ENCODE measurements around the gene PTPRO. TPM values are rescaled to one million over a fixed set of nuclear protein-coding genes. Genes with fewer than 3 reads are reported as not detected.

The PTPRO gene
- total and polyA plus RNA-seq, 4 donors: 0.31 to 3.3 (median 1.1) TPM

- no peak for TF ChIP-seq REST (IDR thresholded peaks at IDR 0.05)
- no peak for TF ChIP-seq NR2F2 (IDR thresholded peaks at IDR 0.05)
- TF ChIP-seq EGR1 (IDR thresholded peaks at IDR 0.05; ENCODE audit: low read depth in 2 of 2): no peak
- no peak for TF ChIP-seq JUND (IDR thresholded peaks at IDR 0.05)
- TF ChIP-seq, protein P1, sequence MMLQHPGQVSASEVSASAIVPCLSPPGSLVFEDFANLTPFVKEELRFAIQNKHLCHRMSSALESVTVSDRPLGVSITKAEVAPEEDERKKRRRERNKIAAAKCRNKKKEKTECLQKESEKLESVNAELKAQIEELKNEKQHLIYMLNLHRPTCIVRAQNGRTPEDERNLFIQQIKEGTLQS (IDR thresholded peaks at IDR 0.05): no peak
- TF ChIP-seq, protein P2, sequence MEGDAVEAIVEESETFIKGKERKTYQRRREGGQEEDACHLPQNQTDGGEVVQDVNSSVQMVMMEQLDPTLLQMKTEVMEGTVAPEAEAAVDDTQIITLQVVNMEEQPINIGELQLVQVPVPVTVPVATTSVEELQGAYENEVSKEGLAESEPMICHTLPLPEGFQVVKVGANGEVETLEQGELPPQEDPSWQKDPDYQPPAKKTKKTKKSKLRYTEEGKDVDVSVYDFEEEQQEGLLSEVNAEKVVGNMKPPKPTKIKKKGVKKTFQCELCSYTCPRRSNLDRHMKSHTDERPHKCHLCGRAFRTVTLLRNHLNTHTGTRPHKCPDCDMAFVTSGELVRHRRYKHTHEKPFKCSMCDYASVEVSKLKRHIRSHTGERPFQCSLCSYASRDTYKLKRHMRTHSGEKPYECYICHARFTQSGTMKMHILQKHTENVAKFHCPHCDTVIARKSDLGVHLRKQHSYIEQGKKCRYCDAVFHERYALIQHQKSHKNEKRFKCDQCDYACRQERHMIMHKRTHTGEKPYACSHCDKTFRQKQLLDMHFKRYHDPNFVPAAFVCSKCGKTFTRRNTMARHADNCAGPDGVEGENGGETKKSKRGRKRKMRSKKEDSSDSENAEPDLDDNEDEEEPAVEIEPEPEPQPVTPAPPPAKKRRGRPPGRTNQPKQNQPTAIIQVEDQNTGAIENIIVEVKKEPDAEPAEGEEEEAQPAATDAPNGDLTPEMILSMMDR (IDR thresholded peaks at IDR 0.05; ENCODE audit: low read depth, low read length, missing input control): no peak
- no peak for TF ChIP-seq SP1 (IDR thresholded peaks at IDR 0.05)
- no peak for TF ChIP-seq RAD21 (IDR thresholded peaks at IDR 0.05)
- no peak for TF ChIP-seq RXRA (IDR thresholded peaks at IDR 0.05)
- no peak for TF ChIP-seq FOXA1 (IDR thresholded peaks at IDR 0.05)
- TF ChIP-seq HNF4G (IDR thresholded peaks at IDR 0.05): no peak
- TF ChIP-seq TAF1 (conservative IDR thresholded peaks at IDR 0.05): no peak
- TF ChIP-seq YY1 (IDR thresholded peaks at IDR 0.05): no peak
- TF ChIP-seq, protein P3, sequence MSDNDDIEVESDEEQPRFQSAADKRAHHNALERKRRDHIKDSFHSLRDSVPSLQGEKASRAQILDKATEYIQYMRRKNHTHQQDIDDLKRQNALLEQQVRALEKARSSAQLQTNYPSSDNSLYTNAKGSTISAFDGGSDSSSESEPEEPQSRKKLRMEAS (IDR thresholded peaks at IDR 0.05): no peak
- TF ChIP-seq, protein P4, sequence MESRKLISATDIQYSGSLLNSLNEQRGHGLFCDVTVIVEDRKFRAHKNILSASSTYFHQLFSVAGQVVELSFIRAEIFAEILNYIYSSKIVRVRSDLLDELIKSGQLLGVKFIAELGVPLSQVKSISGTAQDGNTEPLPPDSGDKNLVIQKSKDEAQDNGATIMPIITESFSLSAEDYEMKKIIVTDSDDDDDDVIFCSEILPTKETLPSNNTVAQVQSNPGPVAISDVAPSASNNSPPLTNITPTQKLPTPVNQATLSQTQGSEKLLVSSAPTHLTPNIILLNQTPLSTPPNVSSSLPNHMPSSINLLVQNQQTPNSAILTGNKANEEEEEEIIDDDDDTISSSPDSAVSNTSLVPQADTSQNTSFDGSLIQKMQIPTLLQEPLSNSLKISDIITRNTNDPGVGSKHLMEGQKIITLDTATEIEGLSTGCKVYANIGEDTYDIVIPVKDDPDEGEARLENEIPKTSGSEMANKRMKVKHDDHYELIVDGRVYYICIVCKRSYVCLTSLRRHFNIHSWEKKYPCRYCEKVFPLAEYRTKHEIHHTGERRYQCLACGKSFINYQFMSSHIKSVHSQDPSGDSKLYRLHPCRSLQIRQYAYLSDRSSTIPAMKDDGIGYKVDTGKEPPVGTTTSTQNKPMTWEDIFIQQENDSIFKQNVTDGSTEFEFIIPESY (IDR thresholded peaks at IDR 0.05): no peak
- no peak for TF ChIP-seq GABPA (IDR thresholded peaks at IDR 0.05 in 1 of 2, conservative IDR thresholded peaks at IDR 0.05 in 1 of 2)
- no peak for TF ChIP-seq HNF4A (conservative IDR thresholded peaks at IDR 0.05)
- DNase-seq (ENCODE audit: low spot score): no peak
- no peaks in the 10 kb centered on the region for H3K4me1 ChIP-seq (ENCODE audit: control insufficient read depth in 4 of 4, insufficient read depth in 4 of 4, low read length in 3 of 4)
- no peak overlapping the region for H3K9ac ChIP-seq (ENCODE audit: low read depth in 1 of 2, low read length in 2 of 2)
- no peaks in the 10 kb centered on the region for H3K9me3 ChIP-seq (ENCODE audit: control insufficient read depth in 4 of 4, low read length in 3 of 4)
- no peak overlapping the region for H3K4me3 ChIP-seq (ENCODE audit: low read depth in 1 of 3, low read length in 3 of 3)
- WGBS: 71% methylated on average over 4 of the region's 4 CpGs
- H3K27me3 ChIP-seq (ENCODE audit: control insufficient read depth in 4 of 4, insufficient read depth in 4 of 4, low read length in 3 of 4): no peaks in the 10 kb centered on the region
- H3K27ac ChIP-seq (ENCODE audit: low read depth in 1 of 2, low read length in 2 of 2): no peak overlapping the region
- no peaks in the 10 kb centered on the region for H3K36me3 ChIP-seq (ENCODE audit: control insufficient read depth in 4 of 4, insufficient read depth in 3 of 4, low read depth in 1 of 4, low read length in 3 of 4)
Measured at GRCh38 chr12:15364221-15365160, 42.2 kb downstream of the PTPRO start.

Measured in liver (tissue), 9 donors.